Heart right ventricle (tissue), 16 donors: Measurements from ENCODE around the gene MBNL2. TPM values are rescaled to one million over a fixed set of nuclear protein-coding genes. Genes with fewer than 3 reads are reported as not detected.

Source experiments
- ATAC-seq, 8 donors: fragments of 200-7000 bp; cut with Tn5 transposase; one replicate each; pipeline ENCODE4 v1.9.1; 2020; ENCODE audit warnings: mild to moderate bottlenecking in 8 of 8, moderate library complexity in 8 of 8, moderate number of reproducible peaks in 1 of 8
- DNase-seq, 2 donors: peaks; one replicate each; pipeline ENCODE4 v3.0.0-alpha.2; 2020
- H3K27ac ChIP-seq, 10 donors: fragments of 200-600 bp; sonication (generic) in 2 of 10; one replicate each; pipeline versions ENCODE4 v1.5.0 to v1.8.0; 2020 to 2022; ENCODE audit warnings: mild to moderate bottlenecking in 3 of 10
- H3K27me3 ChIP-seq, 7 donors: fragments of 200-600 bp; one replicate each; pipeline ENCODE4 v1.8.0; 2021 to 2022; ENCODE audit warnings: mild to moderate bottlenecking in 2 of 7
- H3K36me3 ChIP-seq, 9 donors: fragments of 200-600 bp; sonication (generic) in 1 of 9; one replicate each; pipeline versions ENCODE4 v1.5.0 to v1.8.0; 2020 to 2022; ENCODE audit warnings: mild to moderate bottlenecking in 2 of 9
- H3K4me1 ChIP-seq, 9 donors: fragments of 200-600 bp; sonication (generic) in 1 of 9; one replicate each; pipeline versions ENCODE4 v1.5.0 to v1.8.0; 2020 to 2022; ENCODE audit warnings: mild to moderate bottlenecking in 4 of 9
- H3K4me3 ChIP-seq, 10 donors: fragments of 200-600 bp; sonication (generic) in 2 of 10; one replicate each; pipeline versions ENCODE4 v1.5.0 to v1.8.0; 2020 to 2022; ENCODE audit warnings: mild to moderate bottlenecking in 7 of 10, moderate library complexity in 2 of 10
- H3K9me3 ChIP-seq, 11 donors: fragments of 200-600 bp in 10 of 11; sonication (generic) in 2 of 11; one replicate each; pipeline versions ENCODE4 v1.5.0 to v1.8.0; 2013 to 2022; ENCODE audit warnings: mild to moderate bottlenecking in 2 of 11, control low read depth in 1 of 11, moderate library complexity in 1 of 11
- WGBS, 2 donors: extraction: QIAGEN DNeasy Blood & Tissue Kit; methylation state at CpG; one replicate each; pipeline ENCODE4 v1.1.7; 2013; ENCODE audit warnings: inconsistent platforms in 1 of 2; 5-methylcytosine and 5-hydroxymethylcytosine counted together
- intact Hi-C, 10 donors: fragments of 100-400 bp; cut with DNase I; formaldehyde crosslinking; loops; one replicate each; pipeline versions ENCODE4 v1.11.1 to v1.14.2; 2022
- polyA plus RNA-seq, 2 donors: library from polyadenylated mRNA; stranded (reverse); fragments of 200-250 nt; gene quantifications; one replicate each; pipeline ENCODE4 v1.2.3, GENCODE V29; 2013
- total RNA-seq, 10 donors: library from RNA; stranded (reverse); fragmentation: NEBNext Ultra II Directional in 3 of 10; extraction: Animal tissue kit (Norgen Biotek cat#: 25700) in 3 of 10; gene quantifications; one replicate each; pipeline versions ENCODE4 v1.2.1 to v1.2.4, GENCODE V29; 2021 to 2023
- TF ChIP-seq, protein P1 (sequence below), 9 donors: fragments of 200-600 bp; sonication (generic) in 2 of 9; IDR thresholded peaks; one replicate each; pipeline versions ENCODE4 v1.5.0 to v1.8.0; 2021 to 2022; ENCODE audit warnings: antibody characterized with exemption in 9 of 9, mild to moderate bottlenecking in 5 of 9, moderate library complexity in 1 of 9
- donor health status: Arrhythmogenic right ventricular cardiomyopathy.
- donor health status: ischemic (EF 13 %, LVEDD 7.1; RV severe dilation, severe dysfunction).
- donor health status: healthy with polysubstance abuse.
- donor health status: DM: no; HTN: yes; CAD: no.
- donor health status: DM: no; HTN: no; CAD: no.
- donor health status: ischemic (EF 25% LVEDD 6.9; RV normal size, moderate dysfunction).
- donor health status: ischemic (EF 25% LVEDD 5.7; RV mildly dilated, moderate dysfunction).
- donor health status: healthy.
- donor health status: DM: yes; HTN: yes; CAD: no.
- donor health status: Ischemic cardiomyopathy.
- donor health status: ischemic (EF 35%, LVEDD 5.7; RV mildly dilated, moderate dysfunction).
- donor health status: nonischemic (EF 11% LVEDD 7.7; RV severe dilation, severe dysfunction).
- donor health status: DM: yes; HTN: yes; CAD: no.
- donor health status: PGD.
- donor health status: ischemic (EF 29% LVEDD 5.4; RV normal size, mild dysfunction).
- donor health status: nonischemic (EF 23%, LVEDD 6.1; RV moderate dilation, normal function).

The MBNL2 gene
- total and polyA plus RNA-seq, 12 donors, result 17.2 to 95.0 (median 83.2) TPM

DNA sequence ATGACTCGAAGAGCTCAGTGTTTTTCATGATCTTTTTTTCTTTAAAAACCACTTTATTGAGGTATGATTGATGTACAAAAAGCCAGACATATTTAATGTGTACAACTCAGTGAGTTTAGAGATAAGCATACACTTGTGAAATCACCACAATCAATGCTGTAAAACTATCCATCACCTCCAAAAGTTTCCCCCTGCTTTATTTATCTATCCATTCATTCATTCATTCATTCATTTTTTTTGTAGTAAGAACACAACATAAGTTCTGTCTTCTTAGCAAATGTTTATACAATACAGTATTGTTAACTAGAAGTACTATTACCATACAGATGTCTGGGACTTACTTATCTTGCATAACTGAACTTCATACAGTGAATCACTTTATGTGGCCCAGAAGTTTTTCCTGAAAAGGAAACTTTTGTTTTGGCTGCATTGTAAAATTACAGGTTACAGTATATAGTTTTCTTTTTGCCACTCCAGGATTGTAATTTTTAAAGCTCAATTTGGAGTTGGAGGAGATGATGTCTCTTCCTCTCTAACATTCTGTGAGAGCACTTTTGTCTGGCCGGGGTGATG, 218.6 kb downstream of the MBNL2 start:
- TF ChIP-seq, protein P1, sequence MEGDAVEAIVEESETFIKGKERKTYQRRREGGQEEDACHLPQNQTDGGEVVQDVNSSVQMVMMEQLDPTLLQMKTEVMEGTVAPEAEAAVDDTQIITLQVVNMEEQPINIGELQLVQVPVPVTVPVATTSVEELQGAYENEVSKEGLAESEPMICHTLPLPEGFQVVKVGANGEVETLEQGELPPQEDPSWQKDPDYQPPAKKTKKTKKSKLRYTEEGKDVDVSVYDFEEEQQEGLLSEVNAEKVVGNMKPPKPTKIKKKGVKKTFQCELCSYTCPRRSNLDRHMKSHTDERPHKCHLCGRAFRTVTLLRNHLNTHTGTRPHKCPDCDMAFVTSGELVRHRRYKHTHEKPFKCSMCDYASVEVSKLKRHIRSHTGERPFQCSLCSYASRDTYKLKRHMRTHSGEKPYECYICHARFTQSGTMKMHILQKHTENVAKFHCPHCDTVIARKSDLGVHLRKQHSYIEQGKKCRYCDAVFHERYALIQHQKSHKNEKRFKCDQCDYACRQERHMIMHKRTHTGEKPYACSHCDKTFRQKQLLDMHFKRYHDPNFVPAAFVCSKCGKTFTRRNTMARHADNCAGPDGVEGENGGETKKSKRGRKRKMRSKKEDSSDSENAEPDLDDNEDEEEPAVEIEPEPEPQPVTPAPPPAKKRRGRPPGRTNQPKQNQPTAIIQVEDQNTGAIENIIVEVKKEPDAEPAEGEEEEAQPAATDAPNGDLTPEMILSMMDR (IDR thresholded peaks at IDR 0.05), result no peak
- no peak overlapping the region for H3K4me3 ChIP-seq
- ATAC-seq (no peak), DNase-seq (no peak)
- H3K27me3 ChIP-seq, result no peaks in the 10 kb centered on the region
- intact Hi-C loops, result loop anchor here in 1 of 10 donors (10.0 kb wide), 1 partner anchor 364 kb away; no protein-coding TSS in a partner anchor
- peaks cover 0 to 62% (median 42%) of the 10 kb centered on the region in 9 donors for H3K4me1 ChIP-seq
- no peak overlapping the region for H3K27ac ChIP-seq
- H3K9me3 ChIP-seq, result no peaks in the 10 kb centered on the region
- 59 to 66% methylated on average over 2 of the region's 2 CpGs for whole genome bisulfite sequencing, 2 donors
- peaks cover 0 to 40% (median 0%) of the 10 kb centered on the region in 9 donors for H3K36me3 ChIP-seq

- intact Hi-C loops, result loop anchor here in 1 of 10 donors (10.0 kb wide), 1 partner anchor 363 kb away; no protein-coding TSS in a partner anchor
- no peak for ATAC-seq
- Histone ChIP-seq H3K4me1 (peaks cover 0 to 55% (median 36%) of the 10 kb centered on the region in 9 donors), H3K4me3 (no peak overlapping the region), H3K27ac (no peak overlapping the region), H3K27me3 (no peaks in the 10 kb centered on the region), H3K9me3 (no peaks in the 10 kb centered on the region), H3K36me3 (peaks cover 0 to 40% (median 0%) of the 10 kb centered on the region in 9 donors)
- DNase-seq, result no peak
- TF ChIP-seq, protein P1 (IDR thresholded peaks at IDR 0.05), result no peak
These were observed 219.2 kb downstream of the MBNL2 start for GRCh38 chr13:97441368-97441767.

Other genes with a start within 250 kb of the MBNL2 start
- under 1 TPM in 3 of 10 donors, not detected in 7; 0.09 to 0.28 (median 0.21) TPM for gene OXGR1, start 227.9 kb upstream of the MBNL2 start, total RNA-seq
- under 1 TPM; 0.06 to 0.22 TPM for gene OXGR1, start 227.9 kb upstream of the MBNL2 start, polyA plus RNA-seq
- gene RAP2A, start 211.8 kb downstream of the MBNL2 start, total RNA-seq, result 10 to 100 TPM; 15.2 to 31.0 (median 22.0) TPM
- gene RAP2A, start 211.8 kb downstream of the MBNL2 start, polyA plus RNA-seq, result 1 to 10 TPM; 4.2 to 8.4 TPM